Uterus (tissue), 2 donors: Measurements from ENCODE around the gene DMAP1.

ENCODE experiments used
- POLR2A ChIP-seq, 2 donors: fragments of 450-650 bp; IDR thresholded peaks; one replicate each; pipeline ENCODE4 v1.6.1; 2016; ENCODE audit warnings: antibody characterized with exemption in 2 of 2, mild to moderate bottlenecking in 1 of 2, moderate library complexity in 1 of 2
- TF ChIP-seq, protein P1 (sequence below), 4 experiments: fragments of 200-600 bp in 2 of 4; fragments of 450-650 bp in 2 of 4; sonication (generic) in 2 of 4; IDR thresholded peaks; one replicate each; pipeline ENCODE4 v1.5.1; 2016 to 2019; ENCODE audit warnings: antibody characterized with exemption in 4 of 4, mild to moderate bottlenecking in 2 of 4, moderate library complexity in 1 of 4

- TF ChIP-seq, protein P1, sequence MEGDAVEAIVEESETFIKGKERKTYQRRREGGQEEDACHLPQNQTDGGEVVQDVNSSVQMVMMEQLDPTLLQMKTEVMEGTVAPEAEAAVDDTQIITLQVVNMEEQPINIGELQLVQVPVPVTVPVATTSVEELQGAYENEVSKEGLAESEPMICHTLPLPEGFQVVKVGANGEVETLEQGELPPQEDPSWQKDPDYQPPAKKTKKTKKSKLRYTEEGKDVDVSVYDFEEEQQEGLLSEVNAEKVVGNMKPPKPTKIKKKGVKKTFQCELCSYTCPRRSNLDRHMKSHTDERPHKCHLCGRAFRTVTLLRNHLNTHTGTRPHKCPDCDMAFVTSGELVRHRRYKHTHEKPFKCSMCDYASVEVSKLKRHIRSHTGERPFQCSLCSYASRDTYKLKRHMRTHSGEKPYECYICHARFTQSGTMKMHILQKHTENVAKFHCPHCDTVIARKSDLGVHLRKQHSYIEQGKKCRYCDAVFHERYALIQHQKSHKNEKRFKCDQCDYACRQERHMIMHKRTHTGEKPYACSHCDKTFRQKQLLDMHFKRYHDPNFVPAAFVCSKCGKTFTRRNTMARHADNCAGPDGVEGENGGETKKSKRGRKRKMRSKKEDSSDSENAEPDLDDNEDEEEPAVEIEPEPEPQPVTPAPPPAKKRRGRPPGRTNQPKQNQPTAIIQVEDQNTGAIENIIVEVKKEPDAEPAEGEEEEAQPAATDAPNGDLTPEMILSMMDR (IDR thresholded peaks at IDR 0.05) = no peak
- TF ChIP-seq POLR2A (IDR thresholded peaks at IDR 0.05) = no peak
These were observed 49.1 kb downstream of the DMAP1 start for GRCh38 chr1:44262414-44262813.
